ENCODE measurements around the gene PDE4C.

Gene PDE4C

DNA sequence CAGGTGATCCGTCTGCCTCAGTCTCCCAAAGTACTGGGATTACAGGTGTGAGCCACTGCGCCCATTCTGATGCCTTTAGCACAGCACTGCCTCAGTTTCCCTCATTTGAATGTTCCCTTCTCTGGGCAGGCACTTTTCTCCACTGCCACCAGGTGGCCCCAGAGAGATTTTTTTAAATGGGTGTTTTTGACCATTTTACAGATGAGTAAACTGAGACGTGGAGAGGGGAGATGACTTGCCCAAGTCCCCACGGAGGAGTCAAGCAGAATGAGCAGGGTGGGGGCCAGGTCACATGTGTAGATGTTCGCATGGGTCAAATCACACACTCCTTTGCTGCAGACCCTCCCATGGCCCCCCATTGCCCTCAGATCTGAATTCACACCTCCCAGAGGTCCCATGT, 3.2 kb upstream of the PDE4C start:
- POLR2A ChIA-PET, result no interaction called here
- CTCF ChIA-PET, result interaction anchor here (1.3 kb wide), 2 partner anchors 20 to 23 kb away, joined by 3 to 8 read pairs; no protein-coding TSS in a partner anchor

DNA sequence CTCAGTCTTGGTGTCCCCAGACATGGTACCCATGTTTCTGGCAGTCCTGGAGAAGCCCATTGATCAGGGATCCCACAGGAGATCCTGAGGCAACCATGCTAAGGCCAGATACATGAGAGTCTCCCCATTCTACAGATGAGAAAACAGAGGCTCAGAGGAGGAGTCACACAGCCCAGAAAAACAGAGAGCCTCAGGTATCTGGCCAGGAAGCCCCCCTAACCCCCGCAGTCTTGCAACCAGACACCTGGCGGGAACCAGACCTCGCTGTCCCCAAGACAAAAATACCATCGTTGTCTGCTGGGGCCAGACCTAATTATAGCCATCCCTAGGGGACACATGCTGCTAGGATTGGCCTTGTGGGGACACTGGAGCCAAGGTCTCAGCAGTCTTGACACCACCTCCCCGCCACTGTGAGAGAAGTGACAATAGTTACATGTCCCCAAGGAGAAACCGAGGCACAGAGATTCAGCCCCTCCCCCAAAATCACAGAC, 1.6 kb upstream of the PDE4C start:
- ChIA-PET CTCF (interaction anchor here (1.3 kb wide), 1 partner anchor 24 kb away, joined by 8 read pairs; no protein-coding TSS in a partner anchor), POLR2A (no interaction called here)
- TF ChIP-seq, protein P1, sequence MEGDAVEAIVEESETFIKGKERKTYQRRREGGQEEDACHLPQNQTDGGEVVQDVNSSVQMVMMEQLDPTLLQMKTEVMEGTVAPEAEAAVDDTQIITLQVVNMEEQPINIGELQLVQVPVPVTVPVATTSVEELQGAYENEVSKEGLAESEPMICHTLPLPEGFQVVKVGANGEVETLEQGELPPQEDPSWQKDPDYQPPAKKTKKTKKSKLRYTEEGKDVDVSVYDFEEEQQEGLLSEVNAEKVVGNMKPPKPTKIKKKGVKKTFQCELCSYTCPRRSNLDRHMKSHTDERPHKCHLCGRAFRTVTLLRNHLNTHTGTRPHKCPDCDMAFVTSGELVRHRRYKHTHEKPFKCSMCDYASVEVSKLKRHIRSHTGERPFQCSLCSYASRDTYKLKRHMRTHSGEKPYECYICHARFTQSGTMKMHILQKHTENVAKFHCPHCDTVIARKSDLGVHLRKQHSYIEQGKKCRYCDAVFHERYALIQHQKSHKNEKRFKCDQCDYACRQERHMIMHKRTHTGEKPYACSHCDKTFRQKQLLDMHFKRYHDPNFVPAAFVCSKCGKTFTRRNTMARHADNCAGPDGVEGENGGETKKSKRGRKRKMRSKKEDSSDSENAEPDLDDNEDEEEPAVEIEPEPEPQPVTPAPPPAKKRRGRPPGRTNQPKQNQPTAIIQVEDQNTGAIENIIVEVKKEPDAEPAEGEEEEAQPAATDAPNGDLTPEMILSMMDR (IDR thresholded peaks at IDR 0.05; ENCODE audit: insufficient read depth, low read length, missing control alignments), result no peak
- no peak overlapping the region for H3K4me3 ChIP-seq (ENCODE audit: low read depth, low read length)
- no peak for DNase-seq (ENCODE audit: low read depth, low spot score)

More for the DNA sequence above, 3.2 kb upstream of the PDE4C start:
- TF ChIP-seq, protein P1 (IDR thresholded peaks at IDR 0.05; ENCODE audit: insufficient read depth, low read length, missing control alignments), result no peak
- no peak overlapping the region for H3K4me3 ChIP-seq (ENCODE audit: low read depth, low read length)
- DNase-seq (ENCODE audit: low read depth, low spot score), result no peak

DNA sequence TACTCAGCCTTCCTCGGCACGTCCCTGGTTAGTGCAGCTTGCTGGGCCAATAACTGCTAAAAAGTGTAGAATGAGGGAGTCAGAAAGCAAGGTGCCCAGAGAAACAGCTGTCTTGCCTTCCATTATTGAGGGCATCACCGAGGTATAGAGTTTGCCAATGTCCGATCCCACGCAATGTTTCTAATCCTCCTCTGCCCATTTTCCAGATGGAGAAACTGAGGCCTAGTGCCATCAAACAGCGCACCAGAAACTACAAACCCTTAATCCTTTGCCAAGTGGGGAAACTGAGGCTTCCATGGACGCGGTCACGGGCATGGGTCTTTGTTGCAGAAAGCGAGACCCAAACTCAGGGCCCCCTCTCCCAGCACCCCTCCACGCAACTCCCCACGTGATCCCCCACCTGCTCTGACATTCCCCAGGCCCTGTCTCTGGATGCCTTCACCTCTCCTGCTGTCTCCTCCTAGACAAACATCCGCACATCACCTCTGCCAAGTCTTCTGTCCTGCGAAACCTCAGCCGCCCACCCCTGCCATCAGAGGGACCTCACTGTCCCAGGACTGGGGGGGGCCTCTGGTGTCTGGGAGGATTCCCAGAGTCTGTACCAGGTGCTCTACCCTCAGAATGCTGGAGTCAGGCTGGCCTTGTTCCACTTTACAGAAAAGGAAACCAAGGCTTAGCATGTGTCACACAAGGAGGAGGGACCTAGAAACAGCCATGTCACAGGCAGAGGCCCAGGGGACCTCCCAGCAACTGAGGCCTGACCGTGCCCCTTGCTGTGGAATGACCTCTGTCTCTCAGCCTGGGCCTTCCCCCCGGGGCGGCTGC, 930 bp upstream of the PDE4C start:
- POLR2A ChIA-PET, result no interaction called here

DNA sequence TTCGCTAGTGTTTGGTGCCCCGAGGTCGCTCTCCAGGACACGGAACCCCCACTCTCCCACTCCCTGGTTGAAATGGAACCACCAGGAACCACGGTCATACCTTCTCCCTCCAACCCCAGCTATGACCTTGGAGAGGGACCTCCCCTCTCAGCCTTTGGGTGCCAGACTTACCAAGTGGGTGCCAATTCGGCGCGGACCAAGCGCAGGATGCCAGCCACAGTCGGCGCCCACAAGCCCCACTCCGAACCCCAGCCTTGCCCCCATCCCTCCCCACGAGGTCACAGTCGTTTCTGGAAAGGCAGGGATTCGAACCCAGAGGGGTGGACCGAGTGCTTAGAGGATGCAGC, 910 bp downstream of the PDE4C start:
- TF ChIP-seq, protein P1 (IDR thresholded peaks at IDR 0.05; ENCODE audit: insufficient read depth, low read length, missing control alignments), result no peak
- ChIA-PET POLR2A (interaction anchor here (1.4 kb wide), 1 partner anchor 56 kb away, joined by 3 read pairs; the partner anchor contains the start of gene JUND), CTCF (interaction anchor here (1.8 to 2.8 kb wide), 3 partner anchors 21 to 54 kb away, joined by 5 to 10 read pairs (median 7); partner anchors contain the start of genes MPV17L2 and RAB3A)
- DNase-seq (ENCODE audit: low read depth, low spot score), result no peak
- H3K4me3 ChIP-seq (ENCODE audit: low read depth, low read length), result no peak overlapping the region

More for the DNA sequence above, 930 bp upstream of the PDE4C start:
- CTCF ChIA-PET, result interaction anchor here (1.4 kb wide), 1 partner anchor 25 kb away, joined by 4 read pairs; no protein-coding TSS in a partner anchor
- TF ChIP-seq, protein P1 (IDR thresholded peaks at IDR 0.05; ENCODE audit: insufficient read depth, low read length, missing control alignments), result no peak
- no peak overlapping the region for H3K4me3 ChIP-seq (ENCODE audit: low read depth, low read length)
- DNase-seq (ENCODE audit: low read depth, low spot score), result no peak

DNA sequence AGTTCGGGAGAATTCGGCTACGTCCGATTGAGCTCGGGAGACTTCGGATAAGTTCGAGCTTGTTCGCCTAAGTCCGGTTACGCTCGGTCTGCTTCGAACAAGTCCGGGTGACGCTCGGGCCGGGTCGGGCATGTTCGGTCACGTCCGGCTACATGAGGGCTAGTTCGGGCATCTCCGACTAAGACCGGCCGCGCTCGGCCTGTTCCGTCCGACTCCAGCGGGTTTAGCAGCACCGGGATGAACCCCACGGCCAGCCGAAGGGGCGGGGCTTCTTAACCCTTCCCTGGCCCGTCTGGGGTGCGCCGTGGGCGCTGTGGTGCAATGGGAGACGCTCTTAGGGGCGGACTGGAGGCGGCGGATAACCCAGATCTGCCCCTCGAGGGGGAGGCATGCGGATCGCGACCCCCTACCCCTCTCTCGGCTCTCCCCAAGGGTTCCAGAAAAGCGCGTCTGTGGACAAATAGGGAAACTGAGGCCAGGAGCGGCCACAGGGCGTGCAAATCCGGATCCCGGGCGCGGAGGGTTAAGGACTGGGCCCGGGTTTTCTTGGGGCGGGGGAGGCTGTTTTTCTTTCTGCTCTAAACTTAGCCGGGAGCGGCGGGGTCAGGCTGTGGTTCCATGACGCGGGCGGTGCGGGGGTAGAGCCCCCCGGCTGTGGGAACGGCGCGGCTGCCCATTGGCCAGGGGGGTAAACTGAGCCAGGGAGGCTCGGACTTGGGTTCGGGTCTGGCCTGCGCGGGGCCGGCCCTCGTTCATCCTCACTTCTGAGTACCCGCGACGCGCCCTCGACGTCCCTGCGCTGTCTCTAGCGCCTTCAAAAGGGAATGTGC, 1.5 kb downstream of the PDE4C start:
- peak overlapping the region; percentile 62 for H3K4me3 ChIP-seq (ENCODE audit: low read depth, low read length)
- peak; percentile 96 for DNase-seq (ENCODE audit: low read depth, low spot score)
- CTCF ChIA-PET, result interaction anchor here (0.6 to 2.8 kb wide), 15 partner anchors 7 to 104 kb away, joined by 3 to 12 read pairs (median 4); partner anchors contain the start of genes MPV17L2, PIK3R2 and RAB3A
- POLR2A ChIA-PET, result interaction anchor here (0.6 to 1.4 kb wide), 3 partner anchors 19 to 57 kb away, joined by 3 to 8 read pairs (median 4); partner anchors contain the start of gene JUND
- TF ChIP-seq, protein P1 (IDR thresholded peaks at IDR 0.05; ENCODE audit: insufficient read depth, low read length, missing control alignments), result no peak
